HAP-1 (cell line): Measurements from ENCODE around the gene DCLK2.

Experiments used
- DNase-seq, 2 experiments: peaks; one replicate each; pipeline ENCODE4 v3.0.0-alpha.2; 2016 to 2020; ENCODE audit warnings: low spot score in 2 of 2
- H3K27me3 ChIP-seq: fragments of 250-450 bp; sonication (Bioruptor Pico); 2 replicates; pipeline ENCODE4 v1.5.1; 2020; ENCODE audit warnings: low read depth, mild to moderate bottlenecking, moderate library complexity
- H3K36me3 ChIP-seq: fragments of 250-450 bp; sonication (Bioruptor Pico); replicated peaks from 2 replicates; pipeline ENCODE4 v1.5.1; 2020; ENCODE audit warnings: mild to moderate bottlenecking
- H3K4me1 ChIP-seq: fragments of 250-450 bp; sonication (Bioruptor Pico); 2 replicates; pipeline ENCODE4 v1.5.1; 2020; ENCODE audit warnings: mild to moderate bottlenecking
- H3K4me3 ChIP-seq: fragments of 250-450 bp; sonication (Bioruptor Pico); 2 replicates; pipeline ENCODE4 v1.5.1; 2020; ENCODE audit warnings: mild to moderate bottlenecking, moderate library complexity
- H3K9me3 ChIP-seq: fragments of 250-450 bp; sonication (Bioruptor Pico); 2 replicates; pipeline ENCODE4 v1.5.1; 2020; ENCODE audit warnings: mild to moderate bottlenecking, moderate library complexity
- in situ Hi-C: fragments of 300-500 bp; cut with MboI; formaldehyde crosslinking; loops from 3 replicates; pipeline ENCODE4 v1.14.3; 2020; ENCODE audit warnings: low sequenced_read_pairs, inconsistent platforms, mixed read lengths

The DCLK2 gene

DNA sequence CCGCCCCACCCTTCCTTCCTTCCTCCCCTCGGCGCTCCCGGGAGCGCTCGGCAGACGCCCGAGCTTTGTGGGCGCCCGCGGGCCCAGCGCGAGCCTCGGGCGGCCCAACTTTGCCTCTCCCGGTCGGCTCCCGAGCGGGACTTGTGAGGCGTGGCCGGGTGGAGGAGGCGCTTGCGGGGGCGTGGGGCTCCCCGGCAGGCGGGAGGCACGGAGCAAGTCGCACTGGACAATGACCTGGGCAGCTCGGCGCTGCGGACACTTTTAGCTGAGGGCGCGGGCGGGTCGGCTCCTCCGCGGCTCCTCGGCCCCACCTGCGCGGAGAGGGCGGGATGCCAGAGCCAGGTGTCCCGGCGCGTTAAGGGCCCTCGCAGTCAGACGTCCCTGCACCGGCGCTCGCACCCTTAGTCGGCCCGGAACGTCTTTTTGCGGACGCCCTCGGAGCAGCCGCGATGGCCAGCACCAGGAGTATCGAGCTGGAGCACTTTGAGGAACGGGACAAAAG lies 385 bp downstream of the DCLK2 start:
- Histone ChIP-seq H3K27me3 (no peaks in the 10 kb centered on the region), H3K36me3 (no peaks in the 10 kb centered on the region), H3K9me3 (no peaks in the 10 kb centered on the region), H3K4me1 (peaks cover 13% of the 10 kb centered on the region), H3K4me3 (peak overlapping the region; percentile 57)
- DNase-seq: peak in 1 of 2 experiments; percentile 68
- in situ Hi-C loops: no loop called here

DNA sequence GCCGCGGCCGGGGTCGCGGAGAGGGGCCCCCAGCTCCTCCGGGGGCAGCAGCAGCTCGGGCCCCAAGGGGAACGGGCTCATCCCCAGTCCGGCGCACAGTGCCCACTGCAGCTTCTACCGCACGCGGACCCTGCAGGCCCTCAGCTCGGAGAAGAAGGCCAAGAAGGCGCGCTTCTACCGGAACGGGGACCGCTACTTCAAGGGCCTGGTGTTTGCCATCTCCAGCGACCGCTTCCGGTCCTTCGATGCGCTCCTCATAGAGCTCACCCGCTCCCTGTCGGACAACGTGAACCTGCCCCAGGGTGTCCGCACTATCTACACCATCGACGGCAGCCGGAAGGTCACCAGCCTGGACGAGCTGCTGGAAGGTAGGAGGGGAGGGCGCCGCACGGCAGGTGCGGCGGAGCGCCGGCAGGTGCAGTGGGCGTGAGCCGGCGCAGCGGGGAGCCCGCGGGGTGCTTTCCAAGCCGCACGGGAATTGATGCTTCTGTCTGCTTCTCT lies 886 bp downstream of the DCLK2 start:
- no peaks in the 10 kb centered on the region for H3K36me3 ChIP-seq
- no peaks in the 10 kb centered on the region for H3K9me3 ChIP-seq
- no peaks in the 10 kb centered on the region for H3K27me3 ChIP-seq
- peaks cover 14% of the 10 kb centered on the region for H3K4me1 ChIP-seq
- H3K4me3 ChIP-seq: peak overlapping the region; percentile 57
- in situ Hi-C loops: no loop called here
- peak; percentile 33 to 68 for DNase-seq

DNA sequence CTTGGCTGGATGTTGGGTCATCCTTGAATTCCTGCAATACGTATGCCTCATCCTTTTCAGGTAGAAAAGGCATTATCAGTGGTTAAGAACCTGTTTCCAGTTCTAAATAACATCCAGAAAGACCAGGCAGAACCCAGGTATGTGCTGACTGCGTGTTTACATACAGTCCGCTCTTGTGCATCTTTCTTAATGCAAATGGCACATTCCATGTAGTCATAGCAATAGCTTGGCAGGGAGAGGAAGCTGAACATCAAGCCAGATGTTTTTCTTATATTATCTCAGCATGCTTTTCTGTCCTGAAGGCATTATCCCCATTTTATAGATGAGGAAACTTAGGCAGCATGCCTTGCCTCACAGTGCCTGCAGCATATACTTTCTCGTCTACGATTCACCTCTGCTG lies 2.1 kb downstream of the DCLK2 start:
- H3K4me3 ChIP-seq: no peak overlapping the region
- H3K36me3 ChIP-seq: no peaks in the 10 kb centered on the region
- peaks cover 18% of the 10 kb centered on the region for H3K4me1 ChIP-seq
- no peaks in the 10 kb centered on the region for H3K9me3 ChIP-seq
- in situ Hi-C loops: no loop called here
- no peaks in the 10 kb centered on the region for H3K27me3 ChIP-seq
- no peak for DNase-seq

DNA sequence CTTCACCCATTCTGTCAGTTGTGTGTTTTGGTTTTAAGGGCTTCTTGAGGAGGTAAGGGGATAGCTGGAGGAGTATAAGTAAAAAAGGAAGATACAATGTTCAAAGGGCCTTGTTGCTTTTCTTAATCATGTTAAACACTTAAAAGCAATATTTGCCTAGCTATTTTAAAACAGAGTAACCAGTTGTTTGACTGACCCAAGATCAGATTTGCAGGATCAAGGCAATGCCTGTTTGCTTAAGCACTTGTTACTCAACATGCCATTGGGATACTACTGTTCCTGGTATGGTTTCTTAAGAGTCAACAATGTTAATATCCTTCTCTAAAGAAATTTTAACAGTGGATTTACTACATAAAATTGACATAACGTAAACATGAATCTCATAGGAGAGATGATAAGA lies 2.6 kb downstream of the DCLK2 start:
- Histone ChIP-seq H3K36me3 (no peaks in the 10 kb centered on the region), H3K4me1 (peaks cover 18% of the 10 kb centered on the region), H3K9me3 (no peaks in the 10 kb centered on the region), H3K27me3 (no peaks in the 10 kb centered on the region), H3K4me3 (no peak overlapping the region)
- in situ Hi-C loops: no loop called here
- DNase-seq: no peak

DNA sequence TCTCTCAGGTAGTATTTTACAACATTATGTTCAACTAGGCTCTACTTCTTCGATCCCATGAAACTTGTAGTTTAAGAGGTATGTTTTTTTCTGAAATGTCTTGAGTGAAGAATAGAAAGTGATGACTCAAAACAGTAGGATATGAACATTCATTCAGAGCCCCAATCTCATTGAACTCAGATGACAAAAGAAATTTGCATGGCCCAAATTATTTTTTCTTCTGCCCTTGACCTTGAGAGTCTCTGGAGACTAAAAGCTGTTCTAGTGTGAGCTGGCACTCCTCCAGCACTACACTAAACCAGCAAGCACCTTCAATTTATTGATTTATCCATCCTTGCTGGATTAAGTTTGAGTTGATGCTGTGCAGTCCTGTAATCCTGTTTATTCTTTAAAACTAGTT lies 4.0 kb downstream of the DCLK2 start:
- peak; percentile 43 to 55 for DNase-seq
- peaks cover 18% of the 10 kb centered on the region for H3K4me1 ChIP-seq
- no peaks in the 10 kb centered on the region for H3K27me3 ChIP-seq
- H3K9me3 ChIP-seq: no peaks in the 10 kb centered on the region
- H3K36me3 ChIP-seq: no peaks in the 10 kb centered on the region
- no peak overlapping the region for H3K4me3 ChIP-seq
- in situ Hi-C loops: no loop called here

DNA sequence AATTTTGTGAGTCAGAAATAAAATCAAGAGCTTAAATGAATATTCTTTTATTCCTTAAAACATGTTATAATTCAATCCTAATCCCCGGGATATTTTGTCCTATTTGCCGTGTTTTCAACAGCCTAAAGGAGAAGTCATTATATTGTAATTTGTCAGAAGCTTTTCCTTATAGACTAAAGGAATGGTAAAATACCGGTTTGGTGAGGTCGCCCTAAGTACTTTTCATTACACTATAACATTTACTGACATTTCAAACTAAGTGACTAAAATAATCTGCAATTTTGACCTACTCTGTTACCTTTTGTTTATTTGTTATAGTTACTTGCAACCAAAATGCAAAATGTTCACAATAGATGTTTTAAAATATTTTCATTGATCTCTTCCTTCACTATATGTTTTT lies 8.8 kb downstream of the DCLK2 start:
- no peaks in the 10 kb centered on the region for H3K27me3 ChIP-seq
- peaks cover 9% of the 10 kb centered on the region for H3K4me1 ChIP-seq
- in situ Hi-C loops: no loop called here
- H3K4me3 ChIP-seq: no peak overlapping the region
- no peaks in the 10 kb centered on the region for H3K9me3 ChIP-seq
- no peak for DNase-seq
- H3K36me3 ChIP-seq: no peaks in the 10 kb centered on the region

DNA sequence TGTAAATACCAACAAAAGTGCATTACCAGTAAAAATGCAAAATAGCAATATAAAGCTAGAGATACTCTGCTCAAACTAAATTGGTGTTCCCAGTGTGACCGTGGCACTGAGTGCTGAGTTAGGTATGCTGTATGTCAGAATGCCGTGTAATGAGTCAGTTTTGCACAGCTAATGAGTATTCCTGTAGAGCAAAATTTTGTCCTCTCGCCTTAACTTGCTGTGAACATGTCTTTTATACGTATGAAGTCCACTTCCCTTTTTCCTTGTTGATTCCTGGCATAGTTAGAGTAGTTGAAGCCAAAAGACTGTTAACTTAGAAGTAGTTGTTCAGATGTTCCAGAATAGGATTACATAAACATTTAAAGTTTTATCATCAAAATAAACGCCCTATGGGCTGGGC lies 11.5 kb downstream of the DCLK2 start:
- in situ Hi-C loops: no loop called here
- H3K36me3 ChIP-seq: no peaks in the 10 kb centered on the region
- H3K4me1 ChIP-seq: no peaks in the 10 kb centered on the region
- no peaks in the 10 kb centered on the region for H3K9me3 ChIP-seq
- no peak overlapping the region for H3K4me3 ChIP-seq
- DNase-seq: no peak
- H3K27me3 ChIP-seq: no peaks in the 10 kb centered on the region

DNA sequence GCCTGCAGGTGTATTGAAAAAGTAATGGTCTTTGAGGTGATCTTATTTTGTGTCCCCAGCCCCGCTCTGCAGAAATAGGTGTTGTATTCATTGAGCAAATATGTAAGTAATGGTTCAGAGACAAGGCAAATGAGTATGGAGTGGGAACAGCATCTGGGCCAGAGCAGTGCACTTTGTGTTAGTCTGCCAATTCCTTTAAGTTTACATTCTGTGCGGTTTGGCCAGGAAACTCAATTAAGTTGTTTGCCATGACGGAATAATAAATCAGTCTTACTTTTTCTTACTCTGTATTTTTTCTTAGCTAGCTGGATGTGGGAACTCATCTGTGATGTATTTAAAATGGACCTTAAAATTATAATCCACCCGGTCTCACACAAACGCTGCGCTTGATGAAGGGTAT lies 12.6 kb downstream of the DCLK2 start:
- Histone ChIP-seq H3K4me1 (no peaks in the 10 kb centered on the region), H3K27me3 (no peaks in the 10 kb centered on the region), H3K9me3 (no peaks in the 10 kb centered on the region), H3K4me3 (no peak overlapping the region), H3K36me3 (no peaks in the 10 kb centered on the region)
- in situ Hi-C loops: no loop called here
- no peak for DNase-seq

DNA sequence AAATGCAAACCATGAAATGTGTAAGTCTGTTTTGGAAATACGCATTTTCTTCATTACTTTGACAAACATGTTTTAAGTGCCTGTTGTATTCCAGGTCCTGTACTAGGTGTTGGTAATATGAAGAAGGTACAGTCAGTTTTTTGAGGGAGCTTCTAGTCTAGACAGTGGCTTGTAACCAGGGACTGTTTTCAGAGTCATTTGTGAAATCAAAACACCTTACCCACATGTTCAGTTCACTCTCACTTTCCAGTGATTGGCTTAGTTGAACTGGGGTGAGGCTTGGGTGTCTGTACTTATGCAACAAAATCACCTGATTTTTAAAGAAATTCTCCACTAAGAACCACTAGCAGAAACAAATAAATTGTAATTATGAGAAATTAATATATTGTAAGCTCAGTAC lies 16.4 kb downstream of the DCLK2 start:
- no peaks in the 10 kb centered on the region for H3K36me3 ChIP-seq
- in situ Hi-C loops: no loop called here

DNA sequence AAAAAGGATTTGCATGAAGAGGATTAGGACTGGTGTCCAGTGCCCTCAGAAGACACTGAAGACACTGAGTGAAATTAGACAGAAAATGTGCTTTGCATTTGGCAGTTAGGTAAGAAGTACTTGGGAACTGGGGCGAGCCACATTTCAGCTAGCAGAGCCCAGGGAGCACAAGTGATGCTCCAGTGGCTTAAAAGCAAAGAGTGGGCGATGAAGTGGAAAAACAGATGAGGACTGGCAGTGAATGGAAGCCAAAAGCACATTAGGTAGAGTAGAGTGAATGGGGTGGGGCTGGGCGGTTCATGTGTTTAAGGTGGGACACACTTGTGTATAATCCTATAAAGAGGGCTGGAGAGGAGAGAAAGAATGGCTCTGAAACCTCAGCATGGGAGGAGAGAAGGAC lies 18.4 kb downstream of the DCLK2 start:
- no peaks in the 10 kb centered on the region for H3K27me3 ChIP-seq
- H3K9me3 ChIP-seq: no peaks in the 10 kb centered on the region
- no peak overlapping the region for H3K4me3 ChIP-seq
- no peaks in the 10 kb centered on the region for H3K4me1 ChIP-seq
- no peak for DNase-seq
- in situ Hi-C loops: no loop called here
- H3K36me3 ChIP-seq: no peaks in the 10 kb centered on the region

More for the DNA sequence above, 16.4 kb downstream of the DCLK2 start:
- DNase-seq: no peak
- Histone ChIP-seq H3K9me3 (no peaks in the 10 kb centered on the region), H3K4me1 (no peaks in the 10 kb centered on the region), H3K4me3 (no peak overlapping the region), H3K27me3 (no peaks in the 10 kb centered on the region)

DNA sequence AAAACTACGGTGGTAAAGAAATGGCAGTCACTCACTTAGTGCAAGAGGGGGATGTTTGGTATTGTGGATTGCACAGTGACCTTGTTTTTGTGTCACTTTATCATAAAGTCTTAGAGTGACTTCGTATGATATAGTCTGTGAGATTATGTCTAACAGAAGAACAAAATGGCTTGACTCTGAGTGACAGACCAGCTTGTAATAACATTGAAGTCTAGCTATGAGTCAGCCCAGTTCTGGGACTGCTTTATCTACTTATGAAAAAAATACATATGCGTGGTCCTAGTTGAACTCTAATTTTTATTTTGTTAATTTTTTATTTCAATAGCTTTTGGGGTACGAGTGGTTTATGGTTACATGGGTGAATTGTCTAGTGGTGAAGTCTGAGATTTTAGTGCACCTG lies 20.0 kb downstream of the DCLK2 start:
- in situ Hi-C loops: no loop called here

DNA sequence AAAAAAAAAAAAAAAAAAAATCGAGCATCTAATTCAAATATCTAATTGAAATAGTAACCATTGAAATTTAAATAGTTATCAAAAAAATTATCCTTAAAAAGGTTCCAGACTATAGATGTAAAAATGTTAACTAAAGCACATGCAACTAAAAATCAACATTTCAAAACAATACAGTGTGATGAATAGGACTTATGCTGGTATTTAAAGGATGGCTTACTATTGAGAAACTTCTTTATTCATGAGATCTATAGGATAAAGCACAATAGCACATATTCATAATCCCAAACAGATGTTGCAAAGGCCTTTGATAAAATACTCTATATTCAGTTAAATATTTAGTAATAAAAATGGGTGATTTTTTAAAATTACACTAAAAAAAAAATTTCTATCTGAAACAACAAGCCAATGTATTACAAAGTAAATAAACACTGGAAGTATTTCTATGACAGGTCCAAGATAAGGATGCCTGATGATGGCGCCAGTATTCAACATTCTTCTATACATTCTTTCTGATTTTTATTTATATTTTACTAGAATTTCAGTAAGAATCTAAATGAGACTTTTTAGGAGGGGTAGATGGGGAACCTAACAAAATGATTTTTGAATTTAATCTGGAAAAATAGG lies 26.3 kb downstream of the DCLK2 start:
- Histone ChIP-seq H3K27me3 (no peaks in the 10 kb centered on the region), H3K36me3 (no peaks in the 10 kb centered on the region), H3K9me3 (no peaks in the 10 kb centered on the region), H3K4me1 (peaks cover 12% of the 10 kb centered on the region), H3K4me3 (no peak overlapping the region)
- in situ Hi-C loops: no loop called here
- DNase-seq: peak in 1 of 2 experiments; percentile 90

More for the DNA sequence above, 20.0 kb downstream of the DCLK2 start:
- Histone ChIP-seq H3K4me3 (no peak overlapping the region), H3K27me3 (no peaks in the 10 kb centered on the region), H3K9me3 (no peaks in the 10 kb centered on the region), H3K4me1 (no peaks in the 10 kb centered on the region), H3K36me3 (no peaks in the 10 kb centered on the region)
- DNase-seq: no peak

DNA sequence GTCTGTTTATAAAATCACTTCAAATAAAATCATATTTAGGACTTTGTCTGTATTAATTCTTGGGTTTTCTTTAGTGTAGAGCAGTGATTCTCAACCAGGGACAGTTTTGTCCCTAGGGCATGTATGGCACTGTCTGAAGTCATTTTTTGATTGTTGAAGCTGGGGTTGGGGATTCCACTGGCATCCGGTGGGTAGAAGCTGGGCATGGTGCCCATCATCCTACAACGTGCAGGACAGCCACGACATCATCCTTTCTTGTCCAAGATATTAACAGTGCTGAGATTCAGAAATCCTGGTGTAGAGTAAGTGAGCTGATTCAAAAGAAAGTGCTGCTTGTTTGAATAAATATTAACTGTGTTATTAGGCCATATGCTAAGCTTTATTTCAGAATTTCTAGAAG lies 28.6 kb downstream of the DCLK2 start:
- Histone ChIP-seq H3K4me3 (no peak overlapping the region), H3K9me3 (peaks cover 3% of the 10 kb centered on the region; the same call in 1 of the 2 replicates), H3K4me1 (peaks cover 12% of the 10 kb centered on the region), H3K27me3 (no peaks in the 10 kb centered on the region), H3K36me3 (no peaks in the 10 kb centered on the region)
- in situ Hi-C loops: no loop called here
- DNase-seq: no peak

DNA sequence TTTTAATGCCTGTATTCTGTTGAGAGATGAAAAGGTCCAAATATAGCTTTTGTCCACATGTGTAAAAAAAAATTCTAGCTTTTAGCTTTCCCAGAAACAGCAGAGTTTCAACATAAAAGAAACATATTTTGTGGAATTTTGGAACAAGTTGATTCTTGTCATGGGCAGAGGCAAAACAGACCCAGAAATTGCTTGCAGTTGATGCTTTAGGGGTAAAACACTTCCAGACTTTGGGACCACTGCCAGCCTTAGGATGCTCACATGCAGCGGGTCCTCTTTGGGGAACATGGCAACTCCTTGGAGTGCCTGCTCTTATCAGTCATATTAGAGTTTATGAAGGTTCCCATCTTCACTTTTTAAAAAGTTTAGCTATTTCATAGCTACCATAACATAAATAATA lies 30.4 kb downstream of the DCLK2 start:
- Histone ChIP-seq H3K36me3 (no peaks in the 10 kb centered on the region), H3K27me3 (no peaks in the 10 kb centered on the region), H3K9me3 (peaks cover 6% of the 10 kb centered on the region; the same call in 1 of the 2 replicates), H3K4me1 (peaks cover 12% of the 10 kb centered on the region), H3K4me3 (no peak overlapping the region)
- DNase-seq: no peak
- in situ Hi-C loops: no loop called here

DNA sequence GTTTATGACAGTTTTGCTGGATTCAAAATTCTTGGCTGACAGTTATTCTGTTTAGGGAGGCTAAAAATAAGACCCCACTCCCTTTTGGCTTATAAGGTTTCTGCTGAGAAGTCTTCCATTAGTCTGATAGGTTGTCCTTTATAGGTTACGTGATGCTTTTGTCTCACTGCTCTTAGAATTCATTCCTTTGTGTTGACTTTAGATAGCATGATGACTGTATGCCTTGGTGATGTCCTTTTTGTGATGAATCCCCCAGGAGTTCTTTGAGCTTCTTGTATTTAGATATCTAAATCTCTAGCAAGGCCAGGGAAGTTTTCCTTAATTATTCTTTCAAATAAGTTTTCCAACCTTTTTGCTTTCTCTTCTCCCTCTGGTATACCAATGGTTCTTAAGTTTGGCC lies 36.4 kb downstream of the DCLK2 start:
- Histone ChIP-seq H3K4me1 (no peaks in the 10 kb centered on the region), H3K4me3 (no peak overlapping the region), H3K9me3 (peaks cover 6% of the 10 kb centered on the region; the same call in 1 of the 2 replicates), H3K36me3 (no peaks in the 10 kb centered on the region), H3K27me3 (no peaks in the 10 kb centered on the region)
- DNase-seq: no peak
- in situ Hi-C loops: no loop called here
